IMR-90 (cell line): ENCODE results near the gene EFNA5. TPM values are rescaled to one million over a fixed set of nuclear protein-coding genes. Genes with fewer than 3 reads are reported as not detected.

Source experiments
- ATAC-seq: fragments of 200-7000 bp; cut with Tn5 transposase; 2 replicates; pipeline ENCODE4 v1.9.1; 2020; ENCODE audit warnings: low read depth, mild to moderate bottlenecking, moderate library complexity
- BruUV-seq: library from RNA; stranded (reverse); fragments of 400-500 nt; replicated peaks from 2 replicates; lab custom pipeline; 2021; lab: Mats Ljungman, UMichigan
- CTCF ChIA-PET: fragments of 300-600 bp; formaldehyde crosslinking; extraction: SDS; loops from one replicate; lab custom pipeline; 2021; ENCODE audit warnings: antibody characterized with exemption; lab: Yijun Ruan, JAX
- POLR2A ChIA-PET: fragments of 300-600 bp; sonication (Branson Sonifier 250); formaldehyde crosslinking; loops from one replicate; lab custom pipeline; 2022; ENCODE audit warnings: antibody characterized with exemption; ENCODE audit not compliant: unreplicated experiment; lab: Charles Lee
- DNase-seq: peaks from one replicate; pipeline ENCODE4 v3.0.0; 2013
- H2AFZ ChIP-seq: replicated peaks from 2 replicates; pipeline ENCODE3; 2013; ENCODE audit warnings: low read length, mild to moderate bottlenecking; ENCODE audit not compliant: poor library complexity
- H2AK5ac ChIP-seq: 2 replicates; pipeline ENCODE4 v1.6.1; 2013; ENCODE audit warnings: low read depth, low read length, inconsistent platforms
- H2AK9ac ChIP-seq: replicated peaks from 2 replicates; pipeline ENCODE3; 2013; ENCODE audit warnings: mild to moderate bottlenecking, low read depth, low read length, moderate library complexity; ENCODE audit not compliant: poor library complexity
- H2BK120ac ChIP-seq: 2 replicates; pipeline ENCODE4 v1.6.1; 2013; ENCODE audit warnings: low read depth, low read length, inconsistent platforms
- H2BK15ac ChIP-seq: 3 replicates; pipeline ENCODE4 v1.6.1; 2013; ENCODE audit warnings: low read depth, low read length, inconsistent platforms
- H2BK20ac ChIP-seq: 2 replicates; pipeline ENCODE4 v1.6.1; 2013; ENCODE audit warnings: low read depth, mild to moderate bottlenecking, inconsistent platforms, low read length, moderate library complexity
- H2BK5ac ChIP-seq: 2 replicates; pipeline ENCODE4 v1.6.1; 2013; ENCODE audit warnings: mild to moderate bottlenecking, low read depth, low read length, inconsistent platforms; ENCODE audit not compliant: poor library complexity, severe bottlenecking
- H3K14ac ChIP-seq: replicated peaks from 2 replicates; pipeline ENCODE4 v1.6.1; 2013; ENCODE audit warnings: low read depth, low read length, inconsistent platforms
- H3K18ac ChIP-seq: 2 replicates; pipeline ENCODE4 v1.6.1; 2013; ENCODE audit warnings: low read depth, low read length, control low read depth
- H3K23ac ChIP-seq: 2 replicates; pipeline ENCODE4 v1.6.1; 2013; ENCODE audit warnings: low read depth, low read length, inconsistent platforms
- H3K27ac ChIP-seq: 2 replicates; pipeline ENCODE4 v1.5.1; 2013; ENCODE audit warnings: mild to moderate bottlenecking, control low read depth, low read length; ENCODE audit not compliant: insufficient read depth
- H3K27me3 ChIP-seq: 2 replicates; pipeline ENCODE4 v1.6.1; 2013; ENCODE audit warnings: low read length; ENCODE audit not compliant: control insufficient read depth, insufficient read depth
- H3K36me3 ChIP-seq: 2 replicates; pipeline ENCODE4 v1.6.1; 2013; ENCODE audit warnings: low read length, mixed read lengths; ENCODE audit not compliant: control insufficient read depth, insufficient read depth
- H3K4ac ChIP-seq: 2 replicates; pipeline ENCODE4 v1.6.1; 2013; ENCODE audit warnings: low read depth, low read length, inconsistent platforms
- H3K4me1 ChIP-seq: 2 replicates; pipeline ENCODE4 v1.6.1; 2013; ENCODE audit warnings: low read length, mixed read lengths; ENCODE audit not compliant: control insufficient read depth, insufficient read depth
- H3K4me2 ChIP-seq: 2 replicates; pipeline ENCODE4 v1.6.1; 2013; ENCODE audit warnings: low read depth, mild to moderate bottlenecking, control low read depth, low read length, moderate library complexity
- H3K4me3 ChIP-seq: 2 replicates; pipeline ENCODE4 v1.5.1; 2013; ENCODE audit warnings: low read depth, mild to moderate bottlenecking, control low read depth, low read length, moderate library complexity; ENCODE audit not compliant: insufficient read depth
- H3K56ac ChIP-seq: 2 replicates; pipeline ENCODE4 v1.6.1; 2013; ENCODE audit warnings: low read length, inconsistent platforms; ENCODE audit not compliant: insufficient read depth; ENCODE audit errors: extremely low read depth
- H3K79me1 ChIP-seq, 2 experiments: 2 replicates each; pipeline ENCODE4 v1.6.1; 2013; ENCODE audit warnings: low read length in 2 of 2, inconsistent platforms in 1 of 2, low read depth in 1 of 2
- H3K9ac ChIP-seq: 2 replicates; pipeline ENCODE4 v1.6.1; 2013; ENCODE audit warnings: low read depth, low read length, control low read depth
- H3K9me1 ChIP-seq: 2 replicates; pipeline ENCODE4 v1.6.1; 2013; ENCODE audit warnings: low read length, inconsistent platforms; ENCODE audit not compliant: insufficient read depth
- H3K9me3 ChIP-seq: 2 replicates; pipeline ENCODE4 v1.6.1; 2013; ENCODE audit warnings: low read length; ENCODE audit not compliant: control insufficient read depth, insufficient read depth
- H4K20me1 ChIP-seq: 2 replicates; pipeline ENCODE4 v1.6.1; 2013; ENCODE audit warnings: low read length, inconsistent platforms; ENCODE audit not compliant: insufficient read depth
- H4K5ac ChIP-seq: 2 replicates; pipeline ENCODE4 v1.6.1; 2013; ENCODE audit warnings: mild to moderate bottlenecking, low read depth, low read length, control low read depth
- H4K8ac ChIP-seq, 2 experiments: 2 replicates each; pipeline ENCODE4 v1.6.1; 2013; ENCODE audit warnings: low read depth in 2 of 2, low read length in 2 of 2, control low read depth in 1 of 2, inconsistent platforms in 1 of 2
- H4K91ac ChIP-seq: 2 replicates; pipeline ENCODE4 v1.6.1; 2013; ENCODE audit warnings: low read depth, low read length, inconsistent platforms; ENCODE audit not compliant: insufficient read depth
- BHLHE40 ChIP-seq: fragments of 150-350 bp; IDR thresholded peaks from 2 replicates; pipeline ENCODE4 v1.6.1; 2016; ENCODE audit warnings: mild to moderate bottlenecking, low read depth, low read length
- CEBPB ChIP-seq: IDR thresholded peaks from 2 replicates; pipeline ENCODE4 v1.6.1; 2012; ENCODE audit warnings: low read depth, low read length, improper control_type of control experiment
- CHD1 ChIP-seq: IDR thresholded peaks from 2 replicates; pipeline ENCODE4 v1.6.1; 2012; ENCODE audit warnings: low read depth, low read length, improper control_type of control experiment
- CTCF ChIP-seq: conservative IDR thresholded peaks from 2 replicates; pipeline ENCODE4 v1.5.1; 2012; ENCODE audit warnings: mild to moderate bottlenecking, low read depth, low read length, improper control_type of control experiment
- ELK1 ChIP-seq: fragments of 150-350 bp; IDR thresholded peaks from 2 replicates; pipeline ENCODE4 v1.6.1; 2016; ENCODE audit warnings: low read depth, mild to moderate bottlenecking, low read length, moderate library complexity, borderline replicate concordance
- FOS ChIP-seq: fragments of 150-350 bp; IDR thresholded peaks from 2 replicates; pipeline ENCODE4 v1.6.1; 2016; ENCODE audit warnings: low read depth, low read length
- MAFK ChIP-seq: IDR thresholded peaks from 2 replicates; pipeline ENCODE4 v1.6.1; 2012; ENCODE audit warnings: low read depth, low read length, improper control_type of control experiment
- MAZ ChIP-seq: IDR thresholded peaks from 2 replicates; pipeline ENCODE4 v1.6.1; 2012; ENCODE audit warnings: low read depth, mild to moderate bottlenecking, low read length, improper control_type of control experiment, moderate library complexity, borderline replicate concordance
- MXI1 ChIP-seq: IDR thresholded peaks from 2 replicates; pipeline ENCODE4 v1.6.1; 2012; ENCODE audit warnings: low read depth, mild to moderate bottlenecking, low read length, moderate library complexity, borderline replicate concordance
- NFE2L2 ChIP-seq: fragments of 150-350 bp; IDR thresholded peaks from 2 replicates; pipeline ENCODE4 v1.6.1; 2016; ENCODE audit warnings: low read depth, mild to moderate bottlenecking, low read length
- POLR2A ChIP-seq: IDR thresholded peaks from 2 replicates; pipeline ENCODE4 v1.6.1; 2012; ENCODE audit warnings: mild to moderate bottlenecking, low read depth, low read length
- RAD21 ChIP-seq: IDR thresholded peaks from 2 replicates; pipeline ENCODE4 v1.6.1; 2012; ENCODE audit warnings: low read length, improper control_type of control experiment
- RCOR1 ChIP-seq: IDR thresholded peaks from 2 replicates; pipeline ENCODE4 v1.6.1; 2012; ENCODE audit warnings: mild to moderate bottlenecking, low read length, improper control_type of control experiment; ENCODE audit not compliant: insufficient replicate concordance
- SMC3 ChIP-seq: fragments of 150-350 bp; IDR thresholded peaks from 2 replicates; pipeline ENCODE4 v1.6.1; 2016; ENCODE audit warnings: low read depth, mild to moderate bottlenecking, antibody characterized with exemption, low read length, moderate library complexity
- USF2 ChIP-seq: fragments of 150-350 bp; IDR thresholded peaks from 2 replicates; pipeline ENCODE4 v1.6.1; 2017; ENCODE audit warnings: mild to moderate bottlenecking, antibody characterized with exemption, low read length, low read depth
- WGBS, 2 experiments: methylation state at CpG; one replicate each; pipeline versions ENCODE4 v1.1.5 to v1.1.7; 2013; ENCODE audit warnings: missing lambda C conversion rate in 2 of 2; ENCODE audit not compliant: insufficient read length in 1 of 2; ENCODE audit errors: extremely low coverage in 2 of 2; 5-methylcytosine and 5-hydroxymethylcytosine counted together
- dilution Hi-C: fragments of 300-500 bp; cut with HindIII; formaldehyde crosslinking; loops from one replicate; pipeline ENCODE4 v1.14.3; 2018; ENCODE audit warnings: low sequenced_read_pairs; ENCODE audit not compliant: unreplicated experiment
- in situ Hi-C: fragments of 300-500 bp; cut with MboI; formaldehyde crosslinking; loops from 3 replicates; pipeline ENCODE4 v1.14.3; 2019; ENCODE audit warnings: low sequenced_read_pairs, inconsistent platforms, mixed read lengths
- intact Hi-C: fragments of 100-400 bp; cut with micrococcal nuclease; formaldehyde crosslinking; loops from 2 replicates; pipeline ENCODE4 v1.10.0; 2022
- polyA plus RNA-seq, 3 experiments: library from polyadenylated mRNA; depleted of rRNA; stranded (reverse); fragments of >200 nt; gene quantifications; 2 replicates each; pipeline ENCODE4 v1.2.3, GENCODE V29; 2012; ENCODE audit warnings: low replicate concordance in 1 of 3
- total RNA-seq: library from RNA; depleted of rRNA; stranded (reverse); fragments of >200 nt; gene quantifications from 2 replicates; pipeline ENCODE4 v1.2.3, GENCODE V29; 2012

The EFNA5 gene
- total and polyA plus RNA-seq, 2 of the 4 experiments (the other 2 are of a cell fraction) = 1.5 to 1.6 TPM

- H3K4ac ChIP-seq = no peak overlapping the region
- H2BK120ac ChIP-seq = no peak overlapping the region
- H2BK15ac ChIP-seq = no peak overlapping the region
- no peaks in the 10 kb centered on the region for H3K9me3 ChIP-seq
- no peak overlapping the region for H3K9ac ChIP-seq
- H3K4me2 ChIP-seq = no peak overlapping the region
- dilution Hi-C loops (no loop called here), intact Hi-C loops (no loop called here), in situ Hi-C loops (no loop called here)
- no peak overlapping the region for H2AFZ ChIP-seq
- H4K91ac ChIP-seq = no peak overlapping the region
- BruUV-seq = no TSS peak
- no peak overlapping the region for H4K5ac ChIP-seq
- no peak overlapping the region for H3K18ac ChIP-seq
- H4K20me1 ChIP-seq = no peaks in the 10 kb centered on the region
- DNase-seq (no peak), ATAC-seq (no peak)
- peaks cover 3% of the 10 kb centered on the region; the same call in 1 of the 2 replicates for H3K9me1 ChIP-seq
- ChIA-PET POLR2A (interaction anchor here (1.1 kb wide), 1 partner anchor 71 kb away, joined by 3 read pairs; no protein-coding TSS in a partner anchor), CTCF (no interaction called here)
- H2BK20ac ChIP-seq = no peak overlapping the region
- no peaks in the 10 kb centered on the region for H3K27me3 ChIP-seq
- no peak for TF ChIP-seq BHLHE40
- no peak for TF ChIP-seq POLR2A
- TF ChIP-seq FOS = no peak
- TF ChIP-seq CTCF = no peak
- no peak for TF ChIP-seq SMC3
- TF ChIP-seq MAFK = no peak
- no peak for TF ChIP-seq MXI1
- TF ChIP-seq CHD1 = no peak
- no peak for TF ChIP-seq NFE2L2
- no peak for TF ChIP-seq USF2
- no peak for TF ChIP-seq RCOR1
- TF ChIP-seq MAZ = no peak
- TF ChIP-seq ELK1 = no peak
- TF ChIP-seq RAD21 = no peak
- no peak for TF ChIP-seq CEBPB
- no peaks in the 10 kb centered on the region for H3K36me3 ChIP-seq
- no peak overlapping the region for H4K8ac ChIP-seq
- H3K4me3 ChIP-seq = no peak overlapping the region
- H2AK9ac ChIP-seq = no peak overlapping the region
- no peak overlapping the region for H3K14ac ChIP-seq
- 0 out of 4 replicates have a peak, but pooled peaks cover 0 to 4% of the 10 kb centered on the region in 2 experiments for H3K79me1 ChIP-seq
- peaks cover 8% of the 10 kb centered on the region for H3K4me1 ChIP-seq
- WGBS, 2 experiments = no CpG with 5 or more reads among the region's 5 CpGs
- H3K23ac ChIP-seq = no peak overlapping the region
- no peak overlapping the region for H2AK5ac ChIP-seq
- no peak overlapping the region for H3K27ac ChIP-seq
- H3K56ac ChIP-seq = no peak overlapping the region
- no peak overlapping the region for H2BK5ac ChIP-seq
Measured at GRCh38 chr5:107458322-107458721, 212.4 kb downstream of the EFNA5 start.
